ENCODE data around the gene TMX3.

TMX3 gene

DNA sequence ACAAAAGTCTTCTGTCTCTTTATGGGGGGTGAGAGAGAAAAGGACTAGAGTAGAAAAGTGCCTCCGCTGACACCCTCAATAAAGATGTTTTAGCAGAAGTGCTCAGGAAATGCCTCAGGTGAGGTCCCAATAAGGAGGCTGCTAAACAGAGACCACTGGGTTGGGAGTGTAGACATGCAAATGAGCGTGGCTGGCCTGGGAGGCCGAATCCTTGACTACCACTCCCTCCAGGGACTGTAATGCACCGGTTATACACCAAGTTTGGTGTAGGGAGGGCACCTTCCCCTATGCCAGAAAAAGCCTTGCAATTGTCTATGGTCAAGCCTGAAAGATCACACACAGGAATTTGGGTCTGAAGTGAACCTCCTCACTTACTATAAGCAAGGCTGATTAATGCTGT lies 1.8 kb downstream of the TMX3 start:
- no peak for DNase-seq (ENCODE audit: low read depth, low spot score)

DNA sequence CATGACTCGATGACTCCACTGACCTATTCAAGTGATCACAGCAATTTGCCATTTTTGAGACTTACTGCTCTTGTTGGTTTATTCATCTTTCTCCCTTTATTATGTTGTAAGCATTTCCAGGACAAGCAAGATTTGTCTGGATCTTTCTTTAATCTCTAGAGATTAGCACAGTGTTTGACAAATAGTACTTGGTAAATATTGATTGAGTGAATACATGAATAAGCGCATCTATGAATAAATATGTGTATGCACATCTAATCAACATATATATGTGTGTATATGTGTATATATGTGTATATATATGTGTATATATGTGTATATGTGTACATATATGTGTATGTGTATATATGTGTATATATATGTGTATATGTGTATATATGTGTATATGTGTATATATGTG lies 7.3 kb downstream of the TMX3 start:
- no peak for DNase-seq (ENCODE audit: low read depth, low spot score)

GRCh38 chr18:68705119-68705518 lies 9.8 kb downstream of the TMX3 start:
- DNase-seq (ENCODE audit: low read depth, low spot score), result no peak

DNA sequence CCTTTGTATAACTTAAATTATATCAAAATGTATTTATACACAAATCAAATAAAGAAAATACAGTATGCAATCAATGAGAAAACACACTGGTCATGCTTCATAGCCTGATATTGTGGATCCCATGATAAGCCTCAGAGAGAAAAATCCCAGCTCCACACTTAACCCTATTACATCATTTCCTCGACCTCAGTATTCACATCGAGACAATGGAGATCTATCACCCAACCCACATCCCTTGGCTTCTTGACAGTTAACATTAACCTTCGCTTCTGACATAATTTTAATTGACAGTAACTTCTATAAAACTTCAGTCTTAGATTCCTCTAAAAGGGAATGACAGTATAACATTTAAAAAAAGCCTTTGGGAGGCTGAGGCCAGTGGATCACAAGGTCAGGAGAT lies 11.6 kb downstream of the TMX3 start:
- no peak for DNase-seq (ENCODE audit: low read depth, low spot score)

GRCh38 chr18:68701353-68701752 lies 13.6 kb downstream of the TMX3 start:
- DNase-seq (ENCODE audit: low read depth, low spot score), result no peak

- no peak for DNase-seq (ENCODE audit: low read depth, low spot score)
Measured at GRCh38 chr18:68699043-68699442, 15.9 kb downstream of the TMX3 start.

- no peak for DNase-seq (ENCODE audit: low read depth, low spot score)
Measured at GRCh38 chr18:68696937-68697336, 18.0 kb downstream of the TMX3 start.

DNA sequence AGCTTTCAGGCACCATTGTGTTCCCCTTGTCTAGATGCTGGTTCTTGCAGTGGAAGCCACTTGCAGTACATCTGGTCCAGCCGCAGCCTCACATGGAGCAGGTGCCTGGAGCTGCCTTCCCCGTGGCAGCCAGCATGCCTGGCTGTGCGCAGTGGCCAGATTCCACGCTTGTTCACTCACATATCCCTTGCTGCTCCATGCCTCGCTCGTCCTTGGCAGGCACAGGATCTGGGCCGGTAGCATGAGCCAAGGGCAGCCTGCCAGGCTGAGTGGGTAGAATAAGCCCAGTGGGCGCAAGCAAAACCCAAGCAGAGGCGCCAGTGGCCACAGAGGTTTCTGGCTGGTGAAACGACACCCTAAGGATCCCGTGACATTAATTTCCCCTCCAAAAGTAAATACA lies 20.6 kb downstream of the TMX3 start:
- no peak for DNase-seq (ENCODE audit: low read depth, low spot score)

DNA sequence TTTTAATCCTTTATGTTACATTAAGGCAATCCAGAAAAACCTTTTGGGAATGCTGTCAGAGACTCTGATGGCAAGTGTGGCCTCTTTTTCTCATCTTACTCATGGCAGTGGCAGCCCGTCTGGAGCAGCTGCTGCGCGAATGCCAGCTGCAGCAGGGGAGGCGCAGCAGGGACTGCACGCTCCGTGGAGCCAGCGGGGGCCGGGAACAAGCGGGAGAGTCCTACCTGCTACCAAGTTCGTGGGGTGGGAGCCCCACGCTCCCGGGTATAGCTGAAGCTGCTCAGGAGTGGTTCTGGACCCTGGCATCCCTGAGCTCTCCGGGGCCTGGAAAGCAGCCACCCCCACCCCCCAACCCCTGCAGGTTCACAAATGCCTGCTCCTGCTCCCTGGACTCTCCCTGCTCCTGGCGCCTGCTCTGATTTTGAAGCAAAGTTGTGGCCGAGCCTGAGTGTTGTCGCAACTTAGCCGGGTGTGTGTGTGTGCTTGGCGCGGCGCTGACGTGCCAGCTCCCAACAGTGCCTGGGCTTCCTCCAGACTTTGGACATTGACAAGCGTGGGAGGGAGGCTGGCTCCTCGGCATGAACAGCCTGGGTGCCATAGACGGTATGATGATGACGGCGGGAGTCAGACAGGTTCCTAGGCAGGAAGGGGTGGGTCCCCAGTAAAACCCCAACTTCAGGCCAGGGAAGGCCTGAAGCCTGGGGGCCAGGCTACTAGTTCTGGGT lies 21.7 kb downstream of the TMX3 start:
- DNase-seq (ENCODE audit: low read depth, low spot score), result no peak

DNA sequence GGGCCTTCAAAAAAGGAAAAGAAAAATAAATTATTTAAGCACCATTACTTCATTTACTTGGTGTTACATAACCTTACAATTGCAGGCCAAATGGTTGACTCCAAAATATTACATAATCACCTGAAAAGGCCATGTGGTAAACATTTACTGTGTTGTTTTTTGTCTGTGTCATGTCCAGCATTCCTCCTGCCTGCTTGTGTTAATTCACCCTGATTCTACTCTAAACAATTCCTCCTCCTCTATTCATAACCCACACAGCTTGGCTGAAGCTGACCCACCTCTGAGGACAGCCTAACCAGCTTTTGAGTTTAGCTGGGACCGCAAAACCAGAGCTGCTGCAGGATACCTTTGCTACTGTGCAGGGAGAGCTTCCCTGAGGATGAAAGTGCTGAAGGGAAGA lies 35.4 kb downstream of the TMX3 start:
- no peak for DNase-seq (ENCODE audit: low read depth, low spot score)

GRCh38 chr18:68676913-68677312 lies 38.0 kb downstream of the TMX3 start:
- no peak for DNase-seq (ENCODE audit: low read depth, low spot score)

DNA sequence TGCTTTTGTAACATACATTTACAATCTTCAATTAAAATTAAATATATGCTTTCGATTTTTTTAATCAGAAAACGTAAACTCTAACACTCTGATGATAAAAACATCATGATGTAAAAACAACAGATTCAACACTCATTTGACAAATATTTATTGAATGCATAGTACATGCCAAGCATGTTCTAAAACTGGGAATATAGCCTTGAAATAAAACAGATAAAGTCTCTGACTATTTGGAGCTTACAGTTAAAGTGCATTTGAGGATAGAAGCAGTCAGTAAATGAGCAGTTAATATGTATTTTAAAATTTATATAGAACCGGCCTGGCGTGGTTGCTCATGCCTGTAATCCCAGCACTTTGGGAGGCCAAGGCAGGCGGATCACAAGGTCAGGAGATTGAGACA lies 47.8 kb downstream of the TMX3 start:
- DNase-seq (ENCODE audit: low read depth, low spot score), result no peak

DNA sequence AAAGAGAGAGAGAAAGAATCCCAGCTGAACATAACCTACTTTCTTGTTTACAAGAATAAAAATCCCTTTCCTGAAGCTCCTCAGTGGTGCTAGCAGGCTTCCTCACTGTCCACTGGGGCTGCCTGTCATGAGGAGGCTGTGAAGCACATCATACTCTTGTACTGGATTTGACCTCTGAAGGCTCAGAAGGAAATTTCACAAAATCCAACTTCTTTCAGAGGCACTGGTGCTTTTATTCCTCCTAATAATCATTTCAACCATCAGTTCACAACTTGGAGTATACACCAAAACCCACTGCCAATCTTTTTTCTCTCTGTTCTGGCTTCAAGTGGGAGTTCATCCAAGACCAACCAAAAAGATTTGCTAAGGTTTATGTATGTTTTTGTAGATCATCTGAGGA lies 48.5 kb downstream of the TMX3 start:
- DNase-seq (ENCODE audit: low read depth, low spot score), result no peak

DNA sequence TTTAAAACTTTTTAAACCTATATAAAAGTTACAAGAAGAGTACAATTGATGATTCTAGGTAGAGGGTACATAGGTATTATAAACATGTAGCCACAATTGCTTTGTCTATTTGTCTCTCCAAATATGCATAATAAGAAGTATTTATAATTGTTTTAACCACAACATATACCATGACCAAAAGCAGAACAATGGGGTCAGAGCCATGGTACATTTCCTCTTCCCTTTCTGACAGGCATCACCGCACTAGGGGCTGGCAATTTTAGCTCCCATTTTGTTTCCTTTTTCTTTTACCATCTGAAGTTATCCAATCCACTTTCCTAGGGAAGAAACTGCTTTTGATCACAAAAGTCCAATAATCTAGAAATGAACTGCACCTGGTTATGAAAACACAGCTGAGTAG lies 49.3 kb downstream of the TMX3 start:
- DNase-seq (ENCODE audit: low read depth, low spot score), result no peak

- no peak for DNase-seq (ENCODE audit: low read depth, low spot score)
Measured at GRCh38 chr18:68662754-68663153, 52.2 kb downstream of the TMX3 start.

GRCh38 chr18:68660354-68661183 lies 54.3 kb downstream of the TMX3 start:
- DNase-seq (ENCODE audit: low read depth, low spot score), result no peak

DNA sequence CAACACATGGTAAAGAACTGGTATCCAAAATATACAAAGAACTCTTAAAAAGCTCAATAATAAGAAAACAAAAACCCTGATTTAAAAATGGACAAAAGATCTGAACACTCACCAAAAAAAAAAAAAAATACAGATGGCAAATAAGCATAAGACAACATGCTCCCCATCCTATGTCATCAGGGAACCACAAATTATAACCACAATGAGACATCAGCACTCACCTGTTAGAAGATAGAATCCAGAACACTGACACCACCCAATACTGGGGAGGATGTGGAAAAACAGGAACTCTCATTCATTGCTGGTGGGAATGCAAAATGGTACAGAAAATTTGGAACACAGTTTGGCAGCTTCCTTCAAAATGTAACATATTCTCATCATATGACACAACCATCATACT lies 66.7 kb downstream of the TMX3 start:
- no peak for DNase-seq (ENCODE audit: low read depth, low spot score)

DNA sequence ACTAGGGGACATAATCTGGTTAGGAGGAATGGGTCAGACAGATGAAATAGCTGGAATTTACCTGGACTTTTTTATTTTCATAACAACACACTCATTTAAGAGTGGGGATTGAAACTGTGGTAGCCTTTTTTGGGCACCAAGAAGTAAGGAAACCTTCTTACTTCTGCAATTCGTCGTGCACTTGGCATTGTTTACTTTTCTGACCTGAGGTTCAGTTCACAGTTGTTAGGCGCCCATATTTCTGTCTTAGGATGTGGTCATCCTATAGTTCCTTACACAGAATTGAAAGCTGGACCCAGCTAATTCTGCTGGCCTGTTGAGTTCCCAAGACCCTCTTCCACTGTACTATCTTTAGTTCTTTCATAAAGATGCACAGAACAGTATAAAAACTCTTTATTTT lies 72.9 kb downstream of the TMX3 start:
- no peak for DNase-seq (ENCODE audit: low read depth, low spot score)

DNA sequence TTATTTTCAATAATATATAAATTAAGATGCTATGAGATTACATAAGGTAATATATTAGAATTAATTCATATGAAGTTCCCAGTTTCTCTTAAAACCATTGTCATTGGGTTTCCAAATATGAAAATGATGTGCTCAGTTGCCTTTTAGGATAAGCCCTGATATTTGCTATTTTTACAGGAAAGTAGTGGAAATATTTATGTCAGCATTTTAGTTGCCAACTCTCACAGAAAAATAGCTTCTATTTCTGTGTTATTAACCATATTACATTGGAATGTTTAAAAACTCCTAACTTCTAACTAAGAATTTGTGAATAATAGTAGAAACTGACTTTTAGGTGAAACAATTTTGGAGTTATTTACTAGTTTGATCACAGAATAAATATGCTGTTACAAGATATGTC lies 74.0 kb downstream of the TMX3 start:
- DNase-seq (ENCODE audit: low read depth, low spot score), result no peak

- no peak for DNase-seq (ENCODE audit: low read depth, low spot score)
Measured at GRCh38 chr18:68638613-68639012, 76.3 kb downstream of the TMX3 start.

DNA sequence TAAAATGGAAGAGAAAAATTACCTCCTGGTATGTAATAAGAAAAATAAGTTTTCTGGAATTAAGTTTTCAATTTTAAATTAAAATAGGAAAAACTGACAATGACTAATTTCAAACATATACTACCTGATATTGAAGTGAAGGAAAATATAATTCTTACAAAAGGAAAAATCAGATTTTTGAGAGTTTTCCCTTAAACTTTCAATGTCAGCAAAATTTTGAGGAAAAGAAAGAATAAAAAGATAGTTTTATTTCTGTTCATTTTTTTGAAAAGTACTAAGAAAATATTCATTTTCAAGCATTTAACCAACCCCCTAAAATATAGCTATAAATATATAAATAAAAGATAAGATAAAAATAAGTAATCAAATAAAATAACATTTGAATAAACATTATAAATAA lies 87.1 kb downstream of the TMX3 start:
- no peak for DNase-seq (ENCODE audit: low read depth, low spot score)

All from activated naive CD8-positive, alpha-beta T cell treated with anti-CD3 and anti-CD28 coated beads, Interleukin-2, amount 50 U/mL, for 16 hours (primary cell).